HepG2 (cell line): Measurements from ENCODE around the gene BUB1. TPM values are rescaled to one million over a fixed set of nuclear protein-coding genes. Genes with fewer than 3 reads are reported as not detected.

Source experiments
- CEBPB ChIP-seq: IDR thresholded peaks from 2 replicates; pipeline ENCODE4 v1.6.1; 2011; ENCODE audit warnings: low read depth, low read length, improper control_type of control experiment, borderline replicate concordance
- DPF2 ChIP-seq: sonication (generic); formaldehyde crosslinking; IDR thresholded peaks from 2 replicates; pipeline ENCODE4 v1.4.0; 2020; ENCODE audit warnings: mild to moderate bottlenecking, low read depth, missing genetic modification reagents, borderline replicate concordance
- GABPB1 ChIP-seq: IDR thresholded peaks from 2 replicates; pipeline ENCODE4 v1.6.1; 2016; ENCODE audit warnings: mild to moderate bottlenecking, missing genetic modification reagents, moderate library complexity, missing compliant biosample characterization
- GPN1 ChIP-seq: sonication (generic); formaldehyde crosslinking; IDR thresholded peaks from 2 replicates; pipeline ENCODE4 v1.5.1; 2020; ENCODE audit warnings: missing genetic modification reagents, borderline replicate concordance
- IRX3 ChIP-seq: sonication (generic); formaldehyde crosslinking; IDR thresholded peaks from 2 replicates; pipeline ENCODE4 v1.8.1; 2023; ENCODE audit warnings: mild to moderate bottlenecking, low read depth, missing genetic modification reagents, borderline replicate concordance
- KIAA2018 ChIP-seq: sonication (generic); formaldehyde crosslinking; IDR thresholded peaks from 2 replicates; pipeline ENCODE4 v1.5.0; 2020; ENCODE audit warnings: mild to moderate bottlenecking, missing genetic modification reagents, borderline replicate concordance
- KMT2B ChIP-seq: IDR thresholded peaks from 2 replicates; pipeline ENCODE4 v1.6.1; 2016; ENCODE audit warnings: missing genetic modification reagents, missing compliant biosample characterization
- NCOA5 ChIP-seq: sonication (generic); formaldehyde crosslinking; IDR thresholded peaks from 2 replicates; pipeline ENCODE4 v1.4.0; 2020; ENCODE audit warnings: missing genetic modification reagents
- NFIC ChIP-seq: IDR thresholded peaks from 2 replicates; pipeline ENCODE4 v1.6.1; 2012; ENCODE audit warnings: mild to moderate bottlenecking, low read length, inconsistent platforms
- NFKBIZ ChIP-seq: IDR thresholded peaks from 2 replicates; pipeline ENCODE4 v1.6.1; 2018; ENCODE audit warnings: missing genetic modification reagents, missing compliant biosample characterization
- PRMT3 ChIP-seq: sonication (generic); formaldehyde crosslinking; IDR thresholded peaks from 2 replicates; pipeline ENCODE4 v1.8.1; 2022; ENCODE audit warnings: low read depth, mild to moderate bottlenecking, moderate library complexity, missing genetic modification reagents, borderline replicate concordance
- RNF219 ChIP-seq: sonication (generic); formaldehyde crosslinking; IDR thresholded peaks from 2 replicates; pipeline ENCODE4 v1.5.0; 2020; ENCODE audit warnings: mild to moderate bottlenecking, missing genetic modification reagents
- ZC3H4 ChIP-seq: sonication (generic); formaldehyde crosslinking; IDR thresholded peaks from 2 replicates; pipeline ENCODE4 v1.4.0; 2020; ENCODE audit warnings: missing genetic modification reagents, borderline replicate concordance
- ZNF260 ChIP-seq: sonication (generic); formaldehyde crosslinking; IDR thresholded peaks from 2 replicates; pipeline ENCODE4 v1.4.0; 2020; ENCODE audit warnings: missing genetic modification reagents, low read depth, mild to moderate bottlenecking, borderline replicate concordance
- ZNF496 ChIP-seq: sonication (generic); formaldehyde crosslinking; IDR thresholded peaks from 2 replicates; pipeline ENCODE4 v1.8.1; 2023; ENCODE audit warnings: mild to moderate bottlenecking, moderate library complexity, missing genetic modification reagents; ENCODE audit not compliant: insufficient replicate concordance
- ZNF552 ChIP-seq: sonication (generic); formaldehyde crosslinking; IDR thresholded peaks from 2 replicates; pipeline ENCODE4 v1.9.0; 2022; ENCODE audit warnings: missing genetic modification reagents, mild to moderate bottlenecking, borderline replicate concordance
- ZNF557 ChIP-seq: sonication (generic); formaldehyde crosslinking; IDR thresholded peaks from 2 replicates; pipeline ENCODE4 v1.4.0; 2020; ENCODE audit warnings: missing genetic modification reagents
- ZNF761 ChIP-seq: sonication (generic); formaldehyde crosslinking; conservative IDR thresholded peaks from 2 replicates; pipeline ENCODE4 v1.4.0; 2020; ENCODE audit warnings: mild to moderate bottlenecking, missing genetic modification reagents
- polyA plus RNA-seq, 8 experiments: library from polyadenylated mRNA; depleted of rRNA in 3 of 8; stranded (reverse) in 7 of 8; unstranded in 1 of 8; fragments of >200 nt; fragmentation: Illumina TruSeq in 4 of 8; extraction: Trizol in 4 of 8; gene quantifications; 2 replicates each; pipeline versions ENCODE4 v1.2.1 to v1.2.3, GENCODE V29; 2011 to 2016; ENCODE audit warnings: low read depth in 4 of 8, missing spikeins in 1 of 8, mixed read lengths in 1 of 8; ENCODE audit not compliant: insufficient read depth in 1 of 8
- total RNA-seq, 5 experiments: library from RNA; depleted of rRNA; stranded (reverse); fragments of >200 nt; fragmentation: Illumina TruSeq; extraction: Trizol; gene quantifications; 2 replicates each; pipeline ENCODE4 v1.2.3, GENCODE V29; 2016; ENCODE audit warnings: low read depth in 1 of 5

The BUB1 gene
- total and polyA plus RNA-seq, 2 of the 13 experiments (the other 11 are each of a cell fraction or from before 2014, with no cell fraction given), result 27.8 to 52.6 TPM

- TF ChIP-seq KIAA2018 (CRISPR knock-in tag) (no peak), ZNF761 (CRISPR knock-in tag) (no peak), NFIC (peak; percentile 38; the same call in 1 of the 2 replicates), GABPB1 (peak; percentile 91), IRX3 (CRISPR knock-in tag) (no peak; the same call in none of the 2 replicates), PRMT3 (CRISPR knock-in tag) (no peak), GPN1 (CRISPR knock-in tag) (no peak), CEBPB (0 out of 2 replicates have a peak, but pooled peaks have one; percentile 0), NCOA5 (CRISPR knock-in tag) (no peak), NFKBIZ (CRISPR knock-in tag) (no peak), KMT2B (CRISPR knock-in tag) (peak; percentile 95; the same call in 1 of the 2 replicates), ZNF557 (CRISPR knock-in tag) (no peak), ZNF260 (no peak), RNF219 (CRISPR knock-in tag) (no peak), ZNF496 (CRISPR knock-in tag) (no peak), ZNF552 (CRISPR knock-in tag) (peak; percentile 35; the same call in 1 of the 2 replicates), DPF2 (CRISPR knock-in tag) (no peak), ZC3H4 (no peak)
Measured at GRCh38 chr2:110677530-110678456, at the start of gene BUB1 (continued).
